ENCODE measurements around the gene LAMC3. TPM values are rescaled to one million over a fixed set of nuclear protein-coding genes. Genes with fewer than 3 reads are reported as not detected.

Gene LAMC3
- total RNA-seq, 1 donor from 2014 or later = 1.0 TPM

- no peak for TF ChIP-seq CTCF (IDR thresholded peaks at IDR 0.05)
- peaks cover 2% of the 10 kb centered on the region for H3K27me3 Mint-ChIP-seq (ENCODE audit: unreplicated experiment)
- no peak overlapping the region for H3K4me3 Mint-ChIP-seq (ENCODE audit: unreplicated experiment)
- peaks cover 2% of the 10 kb centered on the region for H3K4me1 Mint-ChIP-seq (ENCODE audit: unreplicated experiment)
- no peaks in the 10 kb centered on the region for H3K36me3 Mint-ChIP-seq (ENCODE audit: unreplicated experiment)
- no peaks in the 10 kb centered on the region for H3K9me3 Mint-ChIP-seq (ENCODE audit: unreplicated experiment)
- DNase-seq (ENCODE audit: extremely low spot score, unreplicated experiment) = no peak
- H3K27ac Mint-ChIP-seq (ENCODE audit: unreplicated experiment) = no peak overlapping the region
These were observed 37.7 kb downstream of the LAMC3 start for GRCh38 chr9:131046581-131047202.

- H3K36me3 Mint-ChIP-seq (ENCODE audit: unreplicated experiment) = no peaks in the 10 kb centered on the region
- DNase-seq (ENCODE audit: extremely low spot score, unreplicated experiment) = no peak
- TF ChIP-seq CTCF (IDR thresholded peaks at IDR 0.05) = no peak
- H3K27me3 Mint-ChIP-seq (ENCODE audit: unreplicated experiment) = peaks cover 6% of the 10 kb centered on the region
- H3K27ac Mint-ChIP-seq (ENCODE audit: unreplicated experiment) = no peak overlapping the region
- no peak overlapping the region for H3K4me3 Mint-ChIP-seq (ENCODE audit: unreplicated experiment)
- H3K9me3 Mint-ChIP-seq (ENCODE audit: unreplicated experiment) = no peaks in the 10 kb centered on the region
- H3K4me1 Mint-ChIP-seq (ENCODE audit: unreplicated experiment) = peaks cover 2% of the 10 kb centered on the region
These were observed 39.4 kb downstream of the LAMC3 start for GRCh38 chr9:131048332-131048731.

GRCh38 chr9:131048820-131049219 is 39.8 kb downstream of the LAMC3 start:
- H3K27me3 Mint-ChIP-seq (ENCODE audit: unreplicated experiment) = peaks cover 6% of the 10 kb centered on the region
- no peaks in the 10 kb centered on the region for H3K9me3 Mint-ChIP-seq (ENCODE audit: unreplicated experiment)
- no peaks in the 10 kb centered on the region for H3K36me3 Mint-ChIP-seq (ENCODE audit: unreplicated experiment)
- H3K27ac Mint-ChIP-seq (ENCODE audit: unreplicated experiment) = no peak overlapping the region
- no peak overlapping the region for H3K4me3 Mint-ChIP-seq (ENCODE audit: unreplicated experiment)
- TF ChIP-seq CTCF (IDR thresholded peaks at IDR 0.05) = no peak
- H3K4me1 Mint-ChIP-seq (ENCODE audit: unreplicated experiment) = peaks cover 2% of the 10 kb centered on the region
- no peak for DNase-seq (ENCODE audit: extremely low spot score, unreplicated experiment)

GRCh38 chr9:131049829-131050715 is 41.1 kb downstream of the LAMC3 start:
- Mint-ChIP-seq H3K4me1 (ENCODE audit: unreplicated experiment) (peaks cover 2% of the 10 kb centered on the region), H3K36me3 (ENCODE audit: unreplicated experiment) (no peaks in the 10 kb centered on the region), H3K27me3 (ENCODE audit: unreplicated experiment) (peaks cover 6% of the 10 kb centered on the region), H3K27ac (ENCODE audit: unreplicated experiment) (no peak overlapping the region), H3K9me3 (ENCODE audit: unreplicated experiment) (no peaks in the 10 kb centered on the region), H3K4me3 (ENCODE audit: unreplicated experiment) (no peak overlapping the region)
- DNase-seq (ENCODE audit: extremely low spot score, unreplicated experiment) = no peak
- no peak for TF ChIP-seq CTCF (IDR thresholded peaks at IDR 0.05)

- Mint-ChIP-seq H3K9me3 (ENCODE audit: unreplicated experiment) (no peaks in the 10 kb centered on the region), H3K4me3 (ENCODE audit: unreplicated experiment) (no peak overlapping the region), H3K27ac (ENCODE audit: unreplicated experiment) (no peak overlapping the region), H3K27me3 (ENCODE audit: unreplicated experiment) (peaks cover 6% of the 10 kb centered on the region), H3K36me3 (ENCODE audit: unreplicated experiment) (no peaks in the 10 kb centered on the region), H3K4me1 (ENCODE audit: unreplicated experiment) (peaks cover 2% of the 10 kb centered on the region)
- no peak for DNase-seq (ENCODE audit: extremely low spot score, unreplicated experiment)
- no peak for TF ChIP-seq CTCF (IDR thresholded peaks at IDR 0.05)
These were observed 41.9 kb downstream of the LAMC3 start for GRCh38 chr9:131050831-131051230.
